Small intestine (tissue), 16 donors: ENCODE results near the gene CLDND1. TPM values are rescaled to one million over a fixed set of nuclear protein-coding genes. Genes with fewer than 3 reads are reported as not detected.

Experiments used
- DNase-seq, 2 donors: peaks; one replicate each; pipeline versions ENCODE4 v3.0.0 to v3.0.0-alpha.2; 2013
- FAIRE-seq: peaks from 2 replicates; lab custom pipeline; 2012; peaks lifted over from hg19 to GRCh38; lab: Jason Lieb, UNC
- H3K27ac ChIP-seq, 3 donors: one replicate each; pipeline ENCODE4 v1.5.1; 2013; ENCODE audit warnings: low read length in 2 of 3, mild to moderate bottlenecking in 2 of 3, control low read depth in 1 of 3, inconsistent platforms in 1 of 3, low read depth in 1 of 3, moderate library complexity in 1 of 3
- H3K27me3 ChIP-seq, 3 donors: one replicate each; pipeline ENCODE4 v1.6.1; 2013; ENCODE audit warnings: low read length in 3 of 3, inconsistent platforms in 1 of 3; ENCODE audit not compliant: control insufficient read depth in 3 of 3, insufficient read depth in 3 of 3
- H3K36me3 ChIP-seq, 3 donors: one replicate each; pipeline ENCODE4 v1.6.1; 2013; ENCODE audit warnings: low read length in 3 of 3, inconsistent platforms in 1 of 3, low read depth in 1 of 3, mild to moderate bottlenecking in 1 of 3, moderate library complexity in 1 of 3; ENCODE audit not compliant: control insufficient read depth in 3 of 3, insufficient read depth in 2 of 3
- H3K4me1 ChIP-seq, 3 donors: one replicate each; pipeline ENCODE4 v1.6.1; 2013; ENCODE audit warnings: low read length in 2 of 3, inconsistent platforms in 1 of 3, low read depth in 1 of 3, mild to moderate bottlenecking in 1 of 3, moderate library complexity in 1 of 3; ENCODE audit not compliant: control insufficient read depth in 3 of 3, insufficient read depth in 2 of 3
- H3K4me3 ChIP-seq, 3 donors: one replicate each; pipeline ENCODE4 v1.5.1; 2013; ENCODE audit warnings: low read length in 3 of 3, control low read depth in 1 of 3, inconsistent platforms in 1 of 3, low read depth in 1 of 3, mild to moderate bottlenecking in 1 of 3, moderate library complexity in 1 of 3
- H3K9me3 ChIP-seq, 2 donors: one replicate each; pipeline ENCODE4 v1.6.1; 2013; ENCODE audit warnings: low read depth in 1 of 2, low read length in 1 of 2; ENCODE audit not compliant: control insufficient read depth in 2 of 2, insufficient read depth in 1 of 2
- WGBS, 3 donors: extraction: QIAGEN DNeasy Blood & Tissue Kit; methylation state at CpG; one replicate each; pipeline ENCODE4 v1.1.7; 2013; 5-methylcytosine and 5-hydroxymethylcytosine counted together
- long read RNA-seq, 10 donors: transcript quantifications; one replicate each; lab custom pipeline, GENCODE V29; 2026
- polyA plus RNA-seq, 4 donors: library from polyadenylated mRNA; stranded (reverse) in 3 of 4; unstranded in 1 of 4; fragments of 200-250 nt in 3 of 4; fragments of 120-200 nt in 1 of 4; gene quantifications; one replicate each; pipeline versions ENCODE4 v1.2.1 to v1.2.3, GENCODE V29; 2013
- donor health status: healthy with polysubstance abuse.
- donor health status: control.
- donor health status: control.
- donor health status: Bipolar disorder and iron deficiency.
- donor health status: healthy.

CLDND1 gene
- 10 to 100 TPM; 30.8 to 98.9 (median 51.8) TPM for polyA plus RNA-seq
- long read RNA-seq, donor 1: 0 reads
- long read RNA-seq, donor 2, transcript CLDND1-201 (5 exons, 2,161 nt): major isoform, 7 of 29 reads
- long read RNA-seq, donor 2, partial matches to known transcripts: 20 of 29 reads
- long read RNA-seq, donor 2, other reads (novel, unspliced or antisense): 0 of 29 reads
- long read RNA-seq, donor 3, transcript CLDND1-201 (5 exons, 2,161 nt): major isoform, 10 of 18 reads
- long read RNA-seq, donor 3, partial matches to known transcripts: 0 of 18 reads
- long read RNA-seq, donor 3, other reads (novel, unspliced or antisense): 0 of 18 reads
- long read RNA-seq, donor 4, partial matches to known transcripts: 0 of 1 reads
- long read RNA-seq, donor 4, other reads (novel, unspliced or antisense): 0 of 1 reads
- long read RNA-seq, donor 5, partial matches to known transcripts: 0 of 4 reads
- long read RNA-seq, donor 5, other reads (novel, unspliced or antisense): 0 of 4 reads
- long read RNA-seq, donor 6, transcript CLDND1-201 (5 exons, 2,161 nt): major isoform, 27 of 37 reads
- long read RNA-seq, donor 6, partial matches to known transcripts: 0 of 37 reads
- long read RNA-seq, donor 6, other reads (novel, unspliced or antisense): 0 of 37 reads
- long read RNA-seq, donor 7: 0 reads
- long read RNA-seq, donor 8, partial matches to known transcripts: 0 of 2 reads
- long read RNA-seq, donor 8, other reads (novel, unspliced or antisense): 0 of 2 reads
- long read RNA-seq, donor 9, transcript CLDND1-201 (5 exons, 2,161 nt): major isoform, 6 of 20 reads
- long read RNA-seq, donor 9, partial matches to known transcripts: 10 of 20 reads
- long read RNA-seq, donor 9, other reads (novel, unspliced or antisense): 0 of 20 reads
- long read RNA-seq, donor 10, transcript CLDND1-201 (5 exons, 2,161 nt): major isoform, 27 of 51 reads
- long read RNA-seq, donor 10, partial matches to known transcripts: 6 of 51 reads
- long read RNA-seq, donor 10, other reads (novel, unspliced or antisense): 0 of 51 reads

DNA sequence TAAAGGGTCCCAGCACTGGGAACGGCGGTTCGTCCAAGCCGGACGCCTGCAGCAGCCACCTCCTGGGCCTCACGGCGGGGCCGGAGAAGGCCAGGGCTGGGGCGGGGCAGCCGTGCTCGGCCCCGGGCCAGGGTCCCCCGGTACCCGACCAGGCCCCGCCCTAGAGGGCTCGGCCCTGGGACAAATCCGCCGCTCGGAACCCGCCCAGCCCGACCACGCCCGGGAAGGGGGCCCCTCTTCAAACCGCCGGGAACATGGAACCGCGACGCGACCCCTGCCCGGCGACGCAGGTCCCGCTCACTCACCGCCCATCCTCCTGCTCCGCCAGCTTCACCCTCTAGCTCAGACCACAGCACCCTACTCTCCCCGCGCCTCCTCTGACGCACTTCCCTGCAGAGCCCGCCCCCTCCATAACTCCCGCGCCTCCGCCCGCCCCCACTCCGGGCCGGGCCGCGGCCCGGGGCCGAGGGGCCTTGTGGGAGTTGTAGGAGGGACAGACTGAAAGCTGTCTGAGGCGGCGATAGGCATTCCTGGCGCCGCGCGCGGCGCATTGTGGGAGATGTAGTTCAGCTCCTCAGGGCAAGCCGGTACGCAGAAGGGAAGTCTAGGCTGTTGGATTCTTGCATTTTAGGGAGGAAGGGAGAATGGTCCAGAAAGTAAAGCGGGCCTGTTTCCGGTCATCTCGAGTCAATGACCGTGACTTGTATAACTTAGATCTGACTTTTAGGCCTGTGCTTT is at the start of gene CLDND1:
Gene CLDND1, minus strand, starts transcription at position 359 of the 738 bp plus-strand sequence. CDS start 1,478 bp downstream, outside the sequence.
- WGBS, 3 donors: 0% methylated on average over 41 to 63 of the region's 63 CpGs
- FAIRE-seq: no peak
- H3K27me3 ChIP-seq: no peaks in the 10 kb centered on the region
- DNase-seq: peak; percentile 98
- H3K4me1 ChIP-seq: peaks cover 3 to 11% (median 4%) of the 10 kb centered on the region in 3 donors
- peak within 1 kb of the TSS; percentile 58 to 95 (median 71) for H3K4me3 ChIP-seq
- H3K27ac ChIP-seq: peak within 1 kb of the TSS; percentile 91 to 98 (median 98)
- H3K36me3 ChIP-seq: peaks cover 0 to 3% (median 3%) of the 10 kb centered on the region in 3 donors
- no peaks in the 10 kb centered on the region for H3K9me3 ChIP-seq

DNA sequence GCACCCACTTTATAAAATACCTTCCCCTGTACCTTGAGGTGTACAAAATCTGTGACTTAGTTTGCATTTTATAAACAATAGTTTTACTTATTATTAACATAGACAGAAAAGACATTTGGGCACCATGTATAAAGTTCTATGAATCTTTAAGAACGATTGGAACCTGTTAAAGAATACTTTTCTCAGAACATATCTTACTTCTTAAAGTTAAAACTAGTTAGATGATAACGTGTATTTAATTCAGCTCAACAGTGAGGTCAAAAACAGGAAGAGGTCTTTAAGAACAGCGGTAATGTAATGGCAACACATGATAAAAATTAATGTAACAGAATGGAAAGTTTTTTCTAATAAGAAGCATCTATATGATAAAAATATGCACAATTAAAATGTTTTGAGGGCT is 45.7 kb upstream of the CLDND1 start:
- Histone ChIP-seq H3K9me3 (no peaks in the 10 kb centered on the region), H3K27me3 (no peaks in the 10 kb centered on the region), H3K4me1 (no peaks in the 10 kb centered on the region), H3K36me3 (no peaks in the 10 kb centered on the region), H3K4me3 (no peak overlapping the region), H3K27ac (no peak overlapping the region)
- WGBS, 3 donors: 70 to 82% (median 75%) methylated on average over 3 of the region's 3 CpGs
- DNase-seq (no peak), FAIRE-seq (no peak)

DNA sequence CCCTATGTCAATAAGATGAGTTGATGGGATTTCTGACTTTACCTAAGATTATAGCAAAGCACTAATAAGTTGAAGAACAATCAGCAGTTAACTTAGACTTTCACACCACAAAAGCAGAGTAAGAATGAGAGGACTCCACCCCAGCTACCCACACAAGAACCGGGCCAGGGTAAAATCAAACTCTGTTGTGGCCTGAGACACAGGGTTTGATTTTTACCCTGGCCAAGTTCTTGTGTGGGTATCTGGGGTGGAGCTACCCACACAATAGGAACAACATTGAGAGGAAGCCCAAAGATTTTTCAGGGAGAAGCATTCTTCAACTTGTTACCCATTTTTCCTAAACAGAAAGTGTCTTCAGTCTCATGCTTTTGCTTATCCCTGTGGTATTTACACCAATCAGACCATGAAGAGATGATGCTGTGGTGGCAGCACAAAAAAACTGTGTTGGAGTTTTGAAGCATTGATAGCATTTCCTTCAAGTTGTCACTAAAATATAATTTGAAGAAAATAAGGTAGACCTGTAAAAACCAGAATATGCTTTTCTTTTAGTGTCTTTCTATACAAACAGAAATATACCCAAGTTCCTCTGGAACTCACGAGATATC is 45.1 kb upstream of the CLDND1 start:
- no peak overlapping the region for H3K27ac ChIP-seq
- no peak for FAIRE-seq
- WGBS, 3 donors: 58 to 70% (median 67%) methylated on average over 2 of the region's 2 CpGs

DNA sequence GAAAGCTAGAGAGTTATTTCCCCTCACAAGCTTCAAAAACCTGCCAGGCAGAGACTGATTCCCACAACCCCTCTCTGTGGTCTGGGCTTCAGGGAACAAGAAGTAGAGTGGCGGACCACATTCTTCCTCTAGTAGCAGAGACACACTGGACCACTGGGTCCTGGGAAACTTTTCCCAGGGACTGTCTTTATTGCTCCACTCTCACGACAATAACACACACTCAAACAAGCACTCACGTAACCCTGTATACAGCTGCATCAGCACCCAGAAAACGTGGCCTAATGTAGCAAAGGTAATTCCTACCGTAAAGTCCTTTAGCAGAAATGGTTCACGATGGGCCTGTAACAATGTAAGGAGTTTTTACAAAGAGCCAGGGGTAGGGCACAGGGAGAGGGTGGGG is 43.1 kb upstream of the CLDND1 start:
- Histone ChIP-seq H3K4me1 (no peaks in the 10 kb centered on the region), H3K27me3 (no peaks in the 10 kb centered on the region), H3K9me3 (no peaks in the 10 kb centered on the region), H3K4me3 (no peak overlapping the region), H3K27ac (no peak overlapping the region), H3K36me3 (no peaks in the 10 kb centered on the region)
- DNase-seq (no peak), FAIRE-seq (no peak)
- WGBS, 3 donors: 81 to 92% (median 82%) methylated on average over 6 of the region's 6 CpGs

More for the DNA sequence above, 45.1 kb upstream of the CLDND1 start:
- Histone ChIP-seq H3K4me1 (no peaks in the 10 kb centered on the region), H3K9me3 (no peaks in the 10 kb centered on the region), H3K27me3 (no peaks in the 10 kb centered on the region), H3K4me3 (no peak overlapping the region), H3K36me3 (no peaks in the 10 kb centered on the region)
- no peak for DNase-seq

DNA sequence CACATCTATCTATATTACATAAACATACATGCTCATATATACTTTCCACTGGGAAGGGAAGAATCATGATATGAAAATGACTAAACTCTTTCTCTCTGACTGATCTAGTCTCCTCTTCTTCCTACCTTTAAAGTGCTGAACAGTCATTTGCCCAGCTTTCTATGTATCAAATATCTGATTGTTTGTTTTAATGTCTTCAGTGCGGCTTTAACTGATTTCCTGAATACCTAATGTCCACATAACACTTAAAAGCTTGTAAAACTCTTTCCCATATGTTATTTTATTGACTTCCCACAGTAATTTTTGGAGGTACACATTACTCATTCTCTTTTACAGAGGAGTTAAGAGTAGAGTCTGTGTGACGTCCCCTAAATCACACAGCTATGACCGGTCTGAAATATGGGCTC is 42.5 kb upstream of the CLDND1 start:
- WGBS, 3 donors: 41 to 68% (median 60%) methylated on average over 3 of the region's 3 CpGs
- Histone ChIP-seq H3K27ac (no peak overlapping the region), H3K9me3 (no peaks in the 10 kb centered on the region), H3K4me3 (no peak overlapping the region), H3K27me3 (no peaks in the 10 kb centered on the region), H3K4me1 (no peaks in the 10 kb centered on the region), H3K36me3 (no peaks in the 10 kb centered on the region)
- FAIRE-seq (no peak), DNase-seq (no peak)

DNA sequence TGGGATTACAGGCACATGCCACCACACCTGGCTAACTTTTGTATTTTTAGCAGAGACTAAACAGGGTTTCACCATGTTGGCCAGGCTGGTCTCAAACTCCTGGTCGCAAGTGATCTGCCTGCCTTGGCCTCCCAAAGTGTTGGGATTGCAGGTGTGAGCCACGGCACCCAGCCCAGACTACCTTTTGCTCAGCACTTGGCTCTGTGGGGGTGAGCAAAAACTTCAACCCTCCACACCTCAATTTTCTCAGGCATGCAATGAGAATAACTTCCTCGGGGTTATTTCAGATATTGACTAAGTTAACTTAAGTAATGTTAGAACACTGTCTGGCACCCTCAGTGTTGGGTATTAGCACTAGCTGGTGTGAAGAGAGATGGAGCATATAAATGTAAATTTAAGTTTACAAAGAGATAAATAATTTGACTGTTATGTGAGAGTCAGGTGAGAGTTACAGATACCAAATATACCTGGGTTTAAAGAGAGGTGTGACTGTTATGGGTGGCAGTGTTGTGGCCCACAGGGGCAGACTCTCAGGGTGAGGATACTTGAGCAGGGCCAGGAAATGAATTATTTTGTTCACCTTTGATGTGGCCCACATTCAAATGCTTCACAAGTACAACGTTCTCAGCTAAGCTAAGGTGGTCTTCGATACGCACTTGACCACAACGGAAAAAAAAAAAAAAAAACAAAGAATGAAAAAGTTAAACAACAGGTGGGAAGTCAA is 41.7 kb upstream of the CLDND1 start:
- WGBS, 3 donors: 66 to 77% (median 73%) methylated on average over 7 of the region's 7 CpGs
- Histone ChIP-seq H3K9me3 (no peaks in the 10 kb centered on the region), H3K36me3 (no peaks in the 10 kb centered on the region), H3K4me1 (no peaks in the 10 kb centered on the region), H3K4me3 (no peak overlapping the region), H3K27ac (peak overlapping the region in 1 of 3 donors; percentile 75), H3K27me3 (no peaks in the 10 kb centered on the region)
- no peak for DNase-seq
- no peak for FAIRE-seq

DNA sequence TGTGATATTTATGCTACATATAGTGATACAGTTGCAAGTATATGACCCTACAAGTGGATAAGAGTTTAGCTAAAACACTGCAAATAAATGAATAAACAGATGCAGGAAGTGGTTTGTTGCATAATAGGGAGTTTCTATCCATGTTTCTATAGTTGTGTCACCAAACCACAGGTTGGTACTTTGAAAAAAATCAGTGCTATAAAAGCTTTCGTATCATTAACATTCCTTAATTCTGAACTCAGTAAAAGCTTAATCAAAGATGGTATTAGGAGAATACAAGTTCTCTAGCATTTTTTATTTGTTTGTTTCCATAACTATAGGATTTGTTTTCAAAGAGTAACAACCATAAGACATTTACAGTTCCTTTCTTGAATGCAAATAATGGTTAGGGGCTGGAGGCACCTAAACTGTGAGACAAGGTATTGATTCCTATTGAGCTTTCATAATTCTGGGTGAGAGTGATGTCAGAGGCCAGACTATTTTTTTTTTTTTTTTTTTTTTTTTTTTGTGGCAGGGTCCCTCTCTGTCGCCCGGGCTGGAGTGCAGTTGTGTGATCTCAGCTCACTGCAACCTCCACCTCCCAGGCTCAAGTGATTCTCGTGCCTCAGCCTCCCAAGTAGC is 41.1 kb upstream of the CLDND1 start:
- 68 to 82% (median 70%) methylated on average over 4 of the region's 4 CpGs for WGBS, 3 donors
- H3K4me3 ChIP-seq: no peak overlapping the region
- no peak for FAIRE-seq
- H3K36me3 ChIP-seq: no peaks in the 10 kb centered on the region
- DNase-seq: no peak
- no peaks in the 10 kb centered on the region for H3K4me1 ChIP-seq
- H3K27me3 ChIP-seq: no peaks in the 10 kb centered on the region
- no peaks in the 10 kb centered on the region for H3K9me3 ChIP-seq
- H3K27ac ChIP-seq: peak overlapping the region in 1 of 3 donors; percentile 75
